ENCODE measurements around the gene FHOD1.

- TF ChIP-seq, protein P1, sequence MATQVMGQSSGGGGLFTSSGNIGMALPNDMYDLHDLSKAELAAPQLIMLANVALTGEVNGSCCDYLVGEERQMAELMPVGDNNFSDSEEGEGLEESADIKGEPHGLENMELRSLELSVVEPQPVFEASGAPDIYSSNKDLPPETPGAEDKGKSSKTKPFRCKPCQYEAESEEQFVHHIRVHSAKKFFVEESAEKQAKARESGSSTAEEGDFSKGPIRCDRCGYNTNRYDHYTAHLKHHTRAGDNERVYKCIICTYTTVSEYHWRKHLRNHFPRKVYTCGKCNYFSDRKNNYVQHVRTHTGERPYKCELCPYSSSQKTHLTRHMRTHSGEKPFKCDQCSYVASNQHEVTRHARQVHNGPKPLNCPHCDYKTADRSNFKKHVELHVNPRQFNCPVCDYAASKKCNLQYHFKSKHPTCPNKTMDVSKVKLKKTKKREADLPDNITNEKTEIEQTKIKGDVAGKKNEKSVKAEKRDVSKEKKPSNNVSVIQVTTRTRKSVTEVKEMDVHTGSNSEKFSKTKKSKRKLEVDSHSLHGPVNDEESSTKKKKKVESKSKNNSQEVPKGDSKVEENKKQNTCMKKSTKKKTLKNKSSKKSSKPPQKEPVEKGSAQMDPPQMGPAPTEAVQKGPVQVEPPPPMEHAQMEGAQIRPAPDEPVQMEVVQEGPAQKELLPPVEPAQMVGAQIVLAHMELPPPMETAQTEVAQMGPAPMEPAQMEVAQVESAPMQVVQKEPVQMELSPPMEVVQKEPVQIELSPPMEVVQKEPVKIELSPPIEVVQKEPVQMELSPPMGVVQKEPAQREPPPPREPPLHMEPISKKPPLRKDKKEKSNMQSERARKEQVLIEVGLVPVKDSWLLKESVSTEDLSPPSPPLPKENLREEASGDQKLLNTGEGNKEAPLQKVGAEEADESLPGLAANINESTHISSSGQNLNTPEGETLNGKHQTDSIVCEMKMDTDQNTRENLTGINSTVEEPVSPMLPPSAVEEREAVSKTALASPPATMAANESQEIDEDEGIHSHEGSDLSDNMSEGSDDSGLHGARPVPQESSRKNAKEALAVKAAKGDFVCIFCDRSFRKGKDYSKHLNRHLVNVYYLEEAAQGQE (IDR thresholded peaks at IDR 0.05; ENCODE audit: insufficient read depth in 1 of 2, low read depth in 2 of 2, low read length in 2 of 2): no peak
- TF ChIP-seq POLR2AphosphoS5 (IDR thresholded peaks at IDR 0.05; ENCODE audit: low read depth, low read length) (no peak), TAF1 (IDR thresholded peaks at IDR 0.05; ENCODE audit: borderline replicate concordance, insufficient read depth, low read length) (no peak)
Observed at GRCh38 chr16:67286441-67287235, 39.4 kb upstream of the FHOD1 start.

All from PFSK-1 (cell line).